HEK293 (cell line): ENCODE measurements around the gene GNB2.

Experiments
- CTCF ChIA-PET: fragments of 350-600 bp; formaldehyde crosslinking; extraction: SDS; loops from one replicate; lab custom pipeline; 2021; ENCODE audit warnings: antibody characterized with exemption; lab: Yijun Ruan, JAX
- POLR2A ChIA-PET: fragments of 300-600 bp; formaldehyde crosslinking; extraction: SDS; loops from one replicate; lab custom pipeline; 2020; ENCODE audit warnings: antibody characterized with exemption, inconsistent platforms; lab: Yijun Ruan, JAX
- H3K27ac ChIP-seq: fragments of 200-500 bp; sonication (Bioruptor generic); 2 replicates; pipeline ENCODE4 v1.5.1; 2014; ENCODE audit warnings: low read depth, low read length, control low read depth, inconsistent platforms; ENCODE audit errors: extremely low read depth
- H3K36me3 ChIP-seq, 2 experiments: fragments of 200-500 bp in 1 of 2; sonication (Bioruptor generic) in 1 of 2; 1 replicate in 1 of 2; 2 replicates in 1 of 2; pipeline ENCODE4 v1.5.1; 2014 to 2017; ENCODE audit warnings: inconsistent platforms in 2 of 2, low read length in 2 of 2; ENCODE audit not compliant: control insufficient read depth in 2 of 2, insufficient read depth in 1 of 2
- H3K4me1 ChIP-seq: fragments of 200-500 bp; sonication (Bioruptor generic); 2 replicates; pipeline ENCODE4 v1.5.1; 2014; ENCODE audit warnings: mild to moderate bottlenecking, low read length, inconsistent platforms; ENCODE audit not compliant: control insufficient read depth, insufficient read depth
- H3K4me3 ChIP-seq: 2 replicates; pipeline ENCODE4 v1.5.1; 2011; ENCODE audit warnings: low read depth, mild to moderate bottlenecking, control low read depth, low read length, moderate library complexity
- H3K9me3 ChIP-seq: fragments of 200-500 bp; sonication (Bioruptor generic); 2 replicates; pipeline ENCODE4 v1.5.1; 2014; ENCODE audit warnings: low read depth, low read length, inconsistent platforms; ENCODE audit not compliant: control insufficient read depth, insufficient read depth
- BCL11A ChIP-seq: fragments of 450-650 bp; formaldehyde crosslinking; IDR thresholded peaks from 2 replicates; pipeline ENCODE4 v1.5.1; 2016; ENCODE audit warnings: low read depth, missing biosample characterization, missing genetic modification characterization
- GLIS2 ChIP-seq: fragments of 450-650 bp; formaldehyde crosslinking; IDR thresholded peaks from 2 replicates; pipeline ENCODE4 v1.5.1; 2016; ENCODE audit warnings: missing biosample characterization, missing genetic modification characterization
- KLF8 ChIP-seq: fragments of 450-650 bp; formaldehyde crosslinking; IDR thresholded peaks from 2 replicates; pipeline ENCODE4 v1.5.1; 2016; ENCODE audit warnings: missing biosample characterization, missing genetic modification characterization
- MEIS1 ChIP-seq: sonication (generic); formaldehyde crosslinking; IDR thresholded peaks from 2 replicates; pipeline ENCODE4 v1.8.1; 2022; ENCODE audit warnings: missing genetic modification reagents, mild to moderate bottlenecking, borderline replicate concordance
- SCRT1 ChIP-seq: fragments of 450-650 bp; formaldehyde crosslinking; IDR thresholded peaks from 2 replicates; pipeline ENCODE4 v1.5.1; 2016; ENCODE audit warnings: missing biosample characterization, missing genetic modification characterization, borderline replicate concordance
- SETDB1 ChIP-seq: IDR thresholded peaks from one replicate; pipeline ENCODE4 v1.6.1; 2017; ENCODE audit warnings: mild to moderate bottlenecking, low read length, moderate library complexity, mixed read lengths; ENCODE audit not compliant: insufficient read length
- SP3 ChIP-seq: fragments of 450-650 bp; formaldehyde crosslinking; IDR thresholded peaks from 2 replicates; pipeline ENCODE4 v1.5.1; 2016; ENCODE audit warnings: missing biosample characterization, missing genetic modification characterization
- ZNF155 ChIP-seq: fragments of 450-650 bp; formaldehyde crosslinking; IDR thresholded peaks from 2 replicates; pipeline ENCODE4 v1.5.1; 2016; ENCODE audit warnings: missing biosample characterization, missing genetic modification characterization
- ZNF2 ChIP-seq: fragments of 450-650 bp; formaldehyde crosslinking; IDR thresholded peaks from 2 replicates; pipeline ENCODE4 v1.5.1; 2016; ENCODE audit warnings: missing biosample characterization, missing genetic modification characterization
- ZNF350 ChIP-seq: fragments of 450-650 bp; formaldehyde crosslinking; IDR thresholded peaks from 2 replicates; pipeline ENCODE4 v1.5.0; 2017; ENCODE audit warnings: missing biosample characterization, mild to moderate bottlenecking, missing genetic modification characterization
- ZNF366 ChIP-seq: fragments of 450-650 bp; formaldehyde crosslinking; conservative IDR thresholded peaks from 2 replicates; pipeline ENCODE4 v1.5.1; 2016; ENCODE audit warnings: missing biosample characterization, missing genetic modification characterization
- ZNF521 ChIP-seq: fragments of 450-650 bp; formaldehyde crosslinking; IDR thresholded peaks from 2 replicates; pipeline ENCODE4 v1.5.1; 2017; ENCODE audit warnings: missing biosample characterization, mild to moderate bottlenecking, missing genetic modification characterization
- ZNF670 ChIP-seq: fragments of 450-650 bp; formaldehyde crosslinking; IDR thresholded peaks from 2 replicates; pipeline ENCODE4 v1.5.1; 2016; ENCODE audit warnings: missing biosample characterization, missing genetic modification characterization, low read depth
- ZNF837 ChIP-seq: fragments of 450-650 bp; formaldehyde crosslinking; IDR thresholded peaks from 2 replicates; pipeline ENCODE4 v1.5.1; 2016; ENCODE audit warnings: missing biosample characterization, missing genetic modification characterization
- ZSCAN23 ChIP-seq: fragments of 450-650 bp; formaldehyde crosslinking; IDR thresholded peaks from 2 replicates; pipeline ENCODE4 v1.5.1; 2016; ENCODE audit warnings: missing biosample characterization, missing genetic modification characterization
- TF ChIP-seq, protein P1 (sequence below): fragments of 450-650 bp; formaldehyde crosslinking; IDR thresholded peaks from 2 replicates; pipeline ENCODE4 v1.5.1; 2016; ENCODE audit warnings: missing biosample characterization, missing genetic modification characterization
- TF ChIP-seq, protein P2 (sequence below): fragments of 450-650 bp; formaldehyde crosslinking; optimal IDR thresholded peaks from 2 replicates; pipeline ENCODE3; 2016; ENCODE audit warnings: missing biosample characterization, mild to moderate bottlenecking, missing genetic modification characterization
- TF ChIP-seq, protein P3 (sequence below): fragments of 450-650 bp; formaldehyde crosslinking; IDR thresholded peaks from 2 replicates; pipeline ENCODE4 v1.5.1; 2016; ENCODE audit warnings: missing biosample characterization, missing genetic modification characterization
- TF ChIP-seq, protein P4 (sequence below): fragments of 450-650 bp; formaldehyde crosslinking; IDR thresholded peaks from 2 replicates; pipeline ENCODE4 v1.5.1; 2016; ENCODE audit warnings: missing biosample characterization, missing genetic modification characterization
- TF ChIP-seq, protein P5 (sequence below): fragments of 450-650 bp; formaldehyde crosslinking; IDR thresholded peaks from 2 replicates; pipeline ENCODE4 v1.5.1; 2016; ENCODE audit warnings: missing biosample characterization, missing genetic modification characterization
- TF ChIP-seq, protein P6 (sequence below): fragments of 450-650 bp; formaldehyde crosslinking; IDR thresholded peaks from 2 replicates; pipeline ENCODE4 v1.5.1; 2016; ENCODE audit warnings: missing biosample characterization, missing genetic modification characterization, low read depth
- TF ChIP-seq, protein P7 (sequence below): fragments of 450-650 bp; formaldehyde crosslinking; IDR thresholded peaks from 2 replicates; pipeline ENCODE4 v1.5.1; 2017; ENCODE audit warnings: missing biosample characterization, missing genetic modification characterization

Gene GNB2

DNA sequence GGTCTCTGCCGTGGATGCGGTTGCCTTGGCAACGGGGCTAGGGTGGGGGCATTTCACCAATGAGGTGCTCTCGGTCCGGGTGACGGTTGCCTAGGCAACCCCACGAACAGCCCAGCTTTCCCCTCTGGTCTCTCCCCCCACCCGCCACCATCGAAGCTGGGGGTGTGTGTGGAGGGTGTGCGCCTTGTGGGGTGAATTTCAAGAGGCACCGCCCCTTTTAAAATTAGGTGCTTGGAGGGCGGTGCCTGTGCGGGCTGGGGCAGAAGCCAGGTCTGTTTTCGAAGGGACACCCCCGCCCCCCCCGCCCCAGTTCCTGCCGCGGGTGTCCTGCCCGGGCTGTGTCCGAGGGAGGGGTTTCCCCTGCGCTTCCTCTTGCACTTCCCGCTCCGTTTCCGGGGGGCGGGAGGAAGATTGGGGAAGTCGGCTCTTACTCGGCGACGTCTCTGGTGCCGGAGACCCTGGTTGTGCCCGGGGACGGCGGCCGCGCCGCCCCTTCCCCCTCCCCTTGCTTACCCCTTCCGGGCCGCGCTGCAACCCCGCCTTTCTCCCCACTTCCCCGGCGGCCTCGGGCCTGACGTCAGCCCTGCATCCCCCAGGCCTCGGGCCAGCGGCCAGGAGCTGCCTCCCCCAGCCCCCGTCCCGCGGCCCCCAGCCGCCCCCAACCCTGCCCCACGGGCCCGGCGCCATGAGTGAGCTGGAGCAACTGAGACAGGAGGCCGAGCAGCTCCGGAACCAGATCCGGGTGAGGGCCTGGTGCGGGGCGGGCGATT is 2.2 kb downstream of the GNB2 start (continued):
- TF ChIP-seq, protein P1, sequence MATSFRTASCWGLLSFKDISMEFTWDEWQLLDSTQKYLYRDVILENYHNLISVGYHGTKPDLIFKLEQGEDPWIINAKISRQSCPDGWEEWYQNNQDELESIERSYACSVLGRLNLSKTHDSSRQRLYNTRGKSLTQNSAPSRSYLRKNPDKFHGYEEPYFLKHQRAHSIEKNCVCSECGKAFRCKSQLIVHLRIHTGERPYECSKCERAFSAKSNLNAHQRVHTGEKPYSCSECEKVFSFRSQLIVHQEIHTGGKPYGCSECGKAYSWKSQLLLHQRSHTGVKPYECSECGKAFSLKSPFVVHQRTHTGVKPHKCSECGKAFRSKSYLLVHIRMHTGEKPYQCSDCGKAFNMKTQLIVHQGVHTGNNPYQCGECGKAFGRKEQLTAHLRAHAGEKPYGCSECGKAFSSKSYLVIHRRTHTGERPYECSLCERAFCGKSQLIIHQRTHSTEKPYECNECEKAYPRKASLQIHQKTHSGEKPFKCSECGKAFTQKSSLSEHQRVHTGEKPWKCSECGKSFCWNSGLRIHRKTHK (tag by site-specific recombination) = no peak
- TF ChIP-seq SP3 (tag by site-specific recombination) (peak; percentile 62), ZNF2 (tag by site-specific recombination) (no peak), ZNF521 (no peak), ZNF366 (tag by site-specific recombination) (no peak), MEIS1 (no peak), KLF8 (peak; percentile 91)
- TF ChIP-seq, protein P2, sequence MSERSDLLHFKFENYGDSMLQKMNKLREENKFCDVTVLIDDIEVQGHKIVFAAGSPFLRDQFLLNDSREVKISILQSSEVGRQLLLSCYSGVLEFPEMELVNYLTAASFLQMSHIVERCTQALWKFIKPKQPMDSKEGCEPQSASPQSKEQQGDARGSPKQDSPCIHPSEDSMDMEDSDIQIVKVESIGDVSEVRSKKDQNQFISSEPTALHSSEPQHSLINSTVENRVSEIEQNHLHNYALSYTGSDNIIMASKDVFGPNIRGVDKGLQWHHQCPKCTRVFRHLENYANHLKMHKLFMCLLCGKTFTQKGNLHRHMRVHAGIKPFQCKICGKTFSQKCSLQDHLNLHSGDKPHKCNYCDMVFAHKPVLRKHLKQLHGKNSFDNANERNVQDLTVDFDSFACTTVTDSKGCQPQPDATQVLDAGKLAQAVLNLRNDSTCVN (tag by site-specific recombination) = peak; percentile 24
- TF ChIP-seq, all 188 proteins: peak for 22

DNA sequence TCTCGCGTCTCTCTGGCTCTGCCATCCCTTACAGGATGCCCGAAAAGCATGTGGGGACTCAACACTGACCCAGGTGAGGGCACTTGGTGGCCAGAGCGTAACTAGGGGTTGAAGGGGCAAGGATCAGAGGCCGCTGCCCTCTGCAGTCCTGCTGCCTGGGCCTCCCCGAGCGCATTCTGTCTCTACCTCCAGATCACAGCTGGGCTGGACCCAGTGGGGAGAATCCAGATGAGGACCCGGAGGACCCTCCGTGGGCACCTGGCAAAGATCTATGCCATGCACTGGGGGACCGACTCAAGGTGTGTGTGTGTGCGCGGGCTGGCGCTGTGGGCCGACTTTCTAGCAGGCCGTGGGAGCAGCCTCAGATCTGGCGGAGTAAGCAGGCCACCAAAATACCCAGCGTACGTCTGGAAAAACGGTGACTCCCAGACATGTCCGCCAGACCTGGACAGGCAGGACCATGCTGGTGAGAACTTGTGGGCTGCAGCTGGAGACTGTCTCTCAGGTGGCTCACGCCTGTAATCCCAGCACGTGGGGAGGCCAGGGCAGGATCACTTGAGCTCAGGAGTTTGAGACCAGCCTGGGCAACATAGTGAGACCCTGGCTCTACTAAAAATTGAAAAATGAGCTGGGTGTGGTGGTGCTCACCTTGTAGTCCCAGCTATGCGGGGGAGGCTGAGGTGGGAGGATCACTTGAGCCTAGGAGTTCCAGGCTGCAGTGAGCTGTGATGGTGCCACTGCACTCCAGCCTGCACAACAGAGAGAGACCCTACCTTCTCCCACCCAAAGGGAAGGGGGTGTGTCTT is 3.2 kb downstream of the GNB2 start:
- H3K4me3 ChIP-seq = peak overlapping the region; percentile 97; the same call in 1 of the 2 replicates
- ChIA-PET POLR2A (interaction anchor here (3.8 kb wide), 1 partner anchor 91 kb away, joined by 26 read pairs; the partner anchor contains the start of genes FBXO24 and LRCH4), CTCF (interaction anchor here (0.6 to 8.4 kb wide), 6 partner anchors 15 to 274 kb away, joined by 3 to 77 read pairs (median 4); partner anchors contain the start of genes FBXO24 and POP7)
- no peak overlapping the region for H3K27ac ChIP-seq
- peaks cover 6% of the 10 kb centered on the region; the same call in 1 of the 2 replicates for H3K4me1 ChIP-seq
- H3K9me3 ChIP-seq = no peaks in the 10 kb centered on the region
- peaks cover 0 to 48% of the 10 kb centered on the region in 2 experiments; a peak in 2 of 3 replicates for H3K36me3 ChIP-seq
- TF ChIP-seq ZNF2 (tag by site-specific recombination) (no peak), ZNF350 (no peak), SETDB1 (no peak), KLF8 (no peak), BCL11A (tag by site-specific recombination) (0 out of 2 replicates have a peak, but pooled peaks have one; percentile 48), ZNF837 (tag by site-specific recombination) (no peak), ZNF670 (tag by site-specific recombination) (no peak), GLIS2 (tag by site-specific recombination) (0 out of 2 replicates have a peak, but pooled peaks have one; percentile 35), ZNF155 (tag by site-specific recombination) (no peak), SCRT1 (tag by site-specific recombination) (no peak), ZSCAN23 (tag by site-specific recombination) (no peak)
- TF ChIP-seq, protein P3, sequence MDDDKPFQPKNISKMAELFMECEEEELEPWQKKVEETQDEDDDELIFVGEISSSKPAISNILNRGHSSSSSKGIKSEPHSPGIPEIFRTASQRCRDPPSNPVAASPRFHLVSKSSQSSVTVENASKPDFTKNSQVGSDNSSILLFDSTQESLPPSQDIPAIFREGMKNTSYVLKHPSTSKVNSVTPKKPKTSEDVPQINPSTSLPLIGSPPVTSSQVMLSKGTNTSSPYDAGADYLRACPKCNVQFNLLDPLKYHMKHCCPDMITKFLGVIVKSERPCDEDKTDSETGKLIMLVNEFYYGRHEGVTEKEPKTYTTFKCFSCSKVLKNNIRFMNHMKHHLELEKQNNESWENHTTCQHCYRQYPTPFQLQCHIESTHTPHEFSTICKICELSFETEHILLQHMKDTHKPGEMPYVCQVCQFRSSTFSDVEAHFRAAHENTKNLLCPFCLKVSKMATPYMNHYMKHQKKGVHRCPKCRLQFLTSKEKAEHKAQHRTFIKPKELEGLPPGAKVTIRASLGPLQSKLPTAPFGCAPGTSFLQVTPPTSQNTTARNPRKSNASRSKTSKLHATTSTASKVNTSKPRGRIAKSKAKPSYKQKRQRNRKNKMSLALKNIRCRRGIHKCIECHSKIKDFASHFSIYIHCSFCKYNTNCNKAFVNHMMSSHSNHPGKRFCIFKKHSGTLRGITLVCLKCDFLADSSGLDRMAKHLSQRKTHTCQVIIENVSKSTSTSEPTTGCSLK = no peak
- TF ChIP-seq, protein P4, sequence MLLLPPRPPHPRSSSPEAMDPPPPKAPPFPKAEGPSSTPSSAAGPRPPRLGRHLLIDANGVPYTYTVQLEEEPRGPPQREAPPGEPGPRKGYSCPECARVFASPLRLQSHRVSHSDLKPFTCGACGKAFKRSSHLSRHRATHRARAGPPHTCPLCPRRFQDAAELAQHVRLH (tag by site-specific recombination) = no peak
- TF ChIP-seq, protein P5, sequence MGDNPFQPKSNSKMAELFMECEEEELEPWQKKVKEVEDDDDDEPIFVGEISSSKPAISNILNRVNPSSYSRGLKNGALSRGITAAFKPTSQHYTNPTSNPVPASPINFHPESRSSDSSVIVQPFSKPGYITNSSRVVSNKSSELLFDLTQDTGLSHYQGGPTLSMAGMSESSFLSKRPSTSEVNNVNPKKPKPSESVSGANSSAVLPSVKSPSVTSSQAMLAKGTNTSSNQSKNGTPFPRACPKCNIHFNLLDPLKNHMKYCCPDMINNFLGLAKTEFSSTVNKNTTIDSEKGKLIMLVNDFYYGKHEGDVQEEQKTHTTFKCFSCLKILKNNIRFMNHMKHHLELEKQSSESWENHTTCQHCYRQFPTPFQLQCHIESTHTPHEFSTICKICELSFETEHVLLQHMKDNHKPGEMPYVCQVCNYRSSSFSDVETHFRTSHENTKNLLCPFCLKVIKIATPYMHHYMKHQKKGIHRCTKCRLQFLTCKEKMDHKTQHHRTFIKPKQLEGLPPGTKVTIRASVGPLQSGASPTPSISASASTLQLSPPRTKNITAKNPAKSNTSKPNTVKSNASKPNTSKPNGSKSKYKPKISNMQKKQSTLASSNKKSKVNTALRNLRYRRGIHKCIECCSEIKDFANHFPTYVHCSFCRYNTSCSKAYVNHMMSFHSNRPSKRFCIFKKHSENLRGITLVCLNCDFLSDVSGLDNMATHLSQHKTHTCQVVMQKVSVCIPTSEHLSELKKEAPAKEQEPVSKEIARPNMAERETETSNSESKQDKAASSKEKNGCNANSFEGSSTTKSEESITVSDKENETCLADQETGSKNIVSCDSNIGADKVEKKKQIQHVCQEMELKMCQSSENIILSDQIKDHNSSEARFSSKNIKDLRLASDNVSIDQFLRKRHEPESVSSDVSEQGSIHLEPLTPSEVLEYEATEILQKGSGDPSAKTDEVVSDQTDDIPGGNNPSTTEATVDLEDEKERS (tag by site-specific recombination) = no peak
- TF ChIP-seq, protein P6, sequence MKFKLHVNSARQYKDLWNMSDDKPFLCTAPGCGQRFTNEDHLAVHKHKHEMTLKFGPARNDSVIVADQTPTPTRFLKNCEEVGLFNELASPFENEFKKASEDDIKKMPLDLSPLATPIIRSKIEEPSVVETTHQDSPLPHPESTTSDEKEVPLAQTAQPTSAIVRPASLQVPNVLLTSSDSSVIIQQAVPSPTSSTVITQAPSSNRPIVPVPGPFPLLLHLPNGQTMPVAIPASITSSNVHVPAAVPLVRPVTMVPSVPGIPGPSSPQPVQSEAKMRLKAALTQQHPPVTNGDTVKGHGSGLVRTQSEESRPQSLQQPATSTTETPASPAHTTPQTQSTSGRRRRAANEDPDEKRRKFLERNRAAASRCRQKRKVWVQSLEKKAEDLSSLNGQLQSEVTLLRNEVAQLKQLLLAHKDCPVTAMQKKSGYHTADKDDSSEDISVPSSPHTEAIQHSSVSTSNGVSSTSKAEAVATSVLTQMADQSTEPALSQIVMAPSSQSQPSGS (tag by site-specific recombination) = no peak
- TF ChIP-seq, protein P7, sequence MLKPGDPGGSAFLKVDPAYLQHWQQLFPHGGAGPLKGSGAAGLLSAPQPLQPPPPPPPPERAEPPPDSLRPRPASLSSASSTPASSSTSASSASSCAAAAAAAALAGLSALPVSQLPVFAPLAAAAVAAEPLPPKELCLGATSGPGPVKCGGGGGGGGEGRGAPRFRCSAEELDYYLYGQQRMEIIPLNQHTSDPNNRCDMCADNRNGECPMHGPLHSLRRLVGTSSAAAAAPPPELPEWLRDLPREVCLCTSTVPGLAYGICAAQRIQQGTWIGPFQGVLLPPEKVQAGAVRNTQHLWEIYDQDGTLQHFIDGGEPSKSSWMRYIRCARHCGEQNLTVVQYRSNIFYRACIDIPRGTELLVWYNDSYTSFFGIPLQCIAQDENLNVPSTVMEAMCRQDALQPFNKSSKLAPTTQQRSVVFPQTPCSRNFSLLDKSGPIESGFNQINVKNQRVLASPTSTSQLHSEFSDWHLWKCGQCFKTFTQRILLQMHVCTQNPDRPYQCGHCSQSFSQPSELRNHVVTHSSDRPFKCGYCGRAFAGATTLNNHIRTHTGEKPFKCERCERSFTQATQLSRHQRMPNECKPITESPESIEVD = no peak
